HT1080 (cell line): ENCODE measurements around the gene FLRT2. TPM values are rescaled to one million over a fixed set of nuclear protein-coding genes. Genes with fewer than 3 reads are reported as not detected.

Experiments
- DNase-seq: peaks from one replicate; pipeline ENCODE4 v3.0.0-alpha.2; 2015; ENCODE audit warnings: low read depth
- total RNA-seq: library from RNA; depleted of rRNA; stranded (reverse); fragments of >200 nt; shearing (Covaris generic); gene quantifications from 2 replicates; pipeline ENCODE4 v1.2.3, GENCODE V29; 2014

FLRT2 gene
- total RNA-seq, 1 experiment from 2014 or later: 7.2 TPM

DNA sequence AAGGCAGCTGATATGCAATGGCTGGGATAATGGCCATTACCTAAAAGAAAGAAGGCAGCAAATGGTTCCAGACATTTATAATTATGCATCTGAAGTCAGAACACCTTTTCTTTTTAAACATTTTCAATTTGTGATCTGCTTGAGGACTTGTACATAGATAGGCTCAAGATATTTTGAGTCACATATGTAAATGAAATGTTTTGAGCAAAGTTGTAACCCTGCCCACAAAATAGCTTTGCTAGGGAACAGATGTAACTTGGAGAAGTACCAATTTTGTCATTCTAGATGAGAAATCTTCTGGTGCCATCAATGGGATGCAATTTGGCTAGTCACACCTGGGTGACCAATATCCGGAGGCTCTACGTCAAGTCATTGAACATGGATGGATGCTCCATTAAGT is 123.1 kb downstream of the FLRT2 start:
- DNase-seq: no peak

DNA sequence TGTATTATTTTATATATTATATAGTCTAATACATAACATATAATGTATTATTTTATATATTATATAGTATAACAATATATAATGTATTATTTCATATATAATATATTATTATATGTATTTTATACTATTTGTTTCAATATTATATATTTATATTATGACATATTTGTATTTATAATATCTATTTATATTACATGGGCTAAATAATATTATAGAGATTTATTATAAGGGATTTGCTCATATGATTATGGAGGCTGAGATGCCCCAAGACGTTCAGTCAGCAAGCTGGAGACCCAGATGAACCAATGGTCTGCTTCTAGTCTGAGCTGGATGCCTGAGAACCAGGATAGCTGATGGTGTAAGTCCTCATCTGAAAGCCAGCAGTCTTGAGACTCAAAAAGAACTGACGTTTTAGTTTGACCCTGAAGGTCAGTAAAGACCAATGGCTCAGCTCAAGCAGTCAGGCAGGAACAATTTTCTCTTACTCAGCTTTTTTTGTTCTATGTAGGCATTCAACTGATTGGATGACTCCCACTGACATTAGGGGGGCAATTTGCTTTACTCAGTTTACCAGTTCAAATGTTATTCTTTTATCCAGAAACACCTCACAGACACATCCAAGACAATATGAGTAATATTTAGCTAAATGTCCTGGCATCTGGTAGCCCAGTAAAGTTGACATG is 130.4 kb downstream of the FLRT2 start:
- no peak for DNase-seq

GRCh38 chr14:85662096-85662495 is 132.2 kb downstream of the FLRT2 start:
- DNase-seq: no peak

GRCh38 chr14:85663256-85663655 is 133.3 kb downstream of the FLRT2 start:
- DNase-seq: no peak

DNA sequence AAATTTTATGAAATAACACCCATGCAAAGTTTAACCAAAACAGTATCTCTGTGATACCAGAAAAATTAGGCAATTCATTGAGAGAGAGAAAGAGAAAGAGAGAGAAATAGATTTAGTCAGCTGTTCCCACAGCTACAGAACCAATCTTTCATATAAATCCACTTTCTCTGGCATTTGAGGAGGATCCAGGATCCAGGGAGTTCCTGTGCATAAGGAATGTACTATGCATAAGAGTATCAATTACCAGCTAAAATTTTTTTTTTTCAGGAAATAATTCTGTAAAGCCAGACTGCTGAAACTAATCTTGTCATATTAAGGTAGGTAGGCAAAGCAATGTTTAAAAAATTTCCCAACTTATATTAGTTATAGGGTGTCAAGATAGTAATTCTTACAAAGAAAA is 133.7 kb downstream of the FLRT2 start:
- no peak for DNase-seq

DNA sequence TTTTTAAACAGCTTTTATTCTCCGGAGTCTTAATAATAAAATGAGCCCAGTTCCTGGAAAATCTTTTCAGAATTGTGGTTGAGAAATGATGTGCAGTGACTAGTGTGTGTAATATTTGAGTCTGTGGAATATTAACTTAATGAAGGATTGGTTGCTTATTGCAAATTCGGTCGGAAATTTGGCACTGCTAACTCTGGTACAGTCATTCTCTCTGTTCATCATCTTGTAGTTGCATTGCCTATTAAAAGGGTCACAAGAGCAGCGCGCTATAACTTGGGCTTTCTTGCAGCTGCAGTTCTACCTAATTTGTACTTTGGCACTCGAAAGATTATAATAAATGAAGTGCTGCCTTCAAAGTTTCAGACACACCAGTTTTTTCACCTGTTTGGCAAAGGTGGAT is 146.0 kb downstream of the FLRT2 start:
- DNase-seq: no peak

- DNase-seq: no peak
Measured at GRCh38 chr14:85686908-85687307, 157.0 kb downstream of the FLRT2 start.

- no peak for DNase-seq
Measured at GRCh38 chr14:85687456-85687855, 157.5 kb downstream of the FLRT2 start.

- DNase-seq: no peak
Measured at GRCh38 chr14:85688006-85688405, 158.1 kb downstream of the FLRT2 start.

DNA sequence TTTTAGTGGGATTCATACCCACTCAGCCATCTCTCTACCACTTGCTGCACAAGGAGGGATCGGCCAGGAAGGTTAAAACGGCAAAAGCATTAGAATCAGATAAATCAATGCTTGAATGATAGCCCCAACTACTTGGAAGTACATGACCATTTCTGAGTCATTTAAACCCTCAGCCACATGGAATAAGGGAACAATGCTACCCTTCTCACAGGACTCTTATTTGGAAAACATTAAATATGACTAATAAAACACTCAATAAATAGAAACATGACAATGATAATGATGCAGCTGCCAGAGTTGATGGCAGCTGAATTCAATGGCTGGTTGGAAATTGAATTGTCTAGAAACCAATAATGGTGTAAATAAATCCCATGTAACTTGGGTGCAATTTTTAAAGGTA is 165.4 kb downstream of the FLRT2 start:
- no peak for DNase-seq

DNA sequence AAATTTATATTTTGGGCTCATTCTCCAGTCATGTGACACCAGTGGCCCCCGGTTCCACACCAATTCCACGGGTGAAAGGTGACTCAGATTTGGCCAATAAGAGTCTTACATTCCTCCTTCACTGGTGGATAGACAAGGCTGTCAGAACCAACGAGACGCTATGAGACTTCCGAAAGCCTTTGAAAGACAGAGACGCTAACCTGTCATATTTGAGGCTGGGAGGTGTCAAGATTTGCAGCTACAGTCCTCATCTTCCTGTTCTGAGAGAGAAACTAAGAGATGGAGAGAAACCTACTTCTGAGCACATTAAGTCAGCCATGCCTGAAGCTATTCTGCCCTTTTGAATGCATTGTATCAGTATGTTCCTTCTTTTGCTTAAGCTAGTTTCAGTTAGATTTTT is 171.2 kb downstream of the FLRT2 start:
- DNase-seq: no peak

DNA sequence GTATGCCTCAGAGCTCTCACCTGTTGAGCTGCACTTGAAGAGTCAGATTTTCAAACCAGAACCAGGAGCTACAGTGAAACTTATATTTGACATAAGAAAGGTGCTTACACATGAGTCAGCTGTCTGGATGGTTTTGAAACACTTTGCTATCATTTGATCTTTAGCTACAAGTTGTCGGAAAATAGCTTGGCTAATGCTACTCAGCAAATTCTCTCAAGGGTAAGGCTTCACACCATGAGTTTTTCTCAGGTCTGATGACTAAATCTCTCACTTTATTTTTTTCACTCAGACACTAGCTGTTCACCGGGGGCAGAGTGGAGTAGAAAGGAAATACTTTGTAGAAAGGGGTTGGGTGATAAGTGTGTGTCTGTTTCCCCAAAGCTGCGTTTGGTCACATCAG is 171.8 kb downstream of the FLRT2 start:
- no peak for DNase-seq

DNA sequence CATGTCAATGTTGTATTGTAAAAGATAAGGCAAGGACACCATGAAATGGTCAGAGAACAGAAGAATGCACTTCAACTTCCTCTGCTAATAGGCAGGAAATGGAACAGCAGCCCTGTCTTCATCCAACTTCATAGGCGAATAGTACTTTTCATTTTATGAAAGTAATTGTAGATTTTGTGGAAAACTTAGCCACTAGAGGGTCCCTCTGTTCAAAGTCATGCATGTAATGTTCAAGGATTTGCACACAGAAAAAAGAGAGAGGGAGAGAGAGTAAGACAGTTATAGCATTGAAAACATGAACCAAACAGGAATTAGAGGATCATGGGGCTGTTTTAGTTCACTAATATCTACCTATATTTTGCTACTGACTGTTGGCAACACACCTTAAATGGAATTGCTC is 172.2 kb downstream of the FLRT2 start:
- DNase-seq: no peak

- no peak for DNase-seq
Measured at GRCh38 chr14:85702997-85703396, 173.1 kb downstream of the FLRT2 start.
